Keratinocyte (primary cell): Measurements from ENCODE around the gene PRKN. TPM values are rescaled to one million over a fixed set of nuclear protein-coding genes. Genes with fewer than 3 reads are reported as not detected.

Source experiments
- DNase-seq: peaks from one replicate; pipeline ENCODE4 v3.0.0-alpha.2; 2011; ENCODE audit warnings: low read depth, missing footprints, low spot score
- FAIRE-seq: peaks from 2 replicates; lab custom pipeline; 2011; peaks lifted over from hg19 to GRCh38; lab: Jason Lieb, UNC
- H2AFZ ChIP-seq: 2 replicates; pipeline ENCODE4 v1.6.0; 2012; ENCODE audit warnings: low read length, control low read depth, inconsistent platforms; ENCODE audit not compliant: control insufficient read depth
- H3K27ac ChIP-seq: 2 replicates; pipeline ENCODE4 v1.5.1; 2011; ENCODE audit warnings: low read length; ENCODE audit not compliant: control insufficient read depth, insufficient read depth
- H3K27me3 ChIP-seq: 3 replicates; pipeline ENCODE4 v1.6.0; 2011; ENCODE audit warnings: low read length; ENCODE audit not compliant: control insufficient read depth, insufficient read depth; ENCODE audit errors: extremely low read depth
- H3K36me3 ChIP-seq, 2 experiments: 2 replicates in 1 of 2; 3 replicates in 1 of 2; pipeline ENCODE4 v1.5.1; 2011; ENCODE audit warnings: low read length in 2 of 2, mild to moderate bottlenecking in 1 of 2; ENCODE audit not compliant: control insufficient read depth in 2 of 2, insufficient read depth in 2 of 2; ENCODE audit errors: extremely low read depth in 1 of 2
- H3K4me1 ChIP-seq: 3 replicates; pipeline ENCODE4 v1.5.1; 2011; ENCODE audit warnings: low read length; ENCODE audit not compliant: control insufficient read depth, insufficient read depth; ENCODE audit errors: extremely low read depth
- H3K4me2 ChIP-seq: 3 replicates; pipeline ENCODE4 v1.6.0; 2011; ENCODE audit warnings: low read depth, low read length; ENCODE audit not compliant: control insufficient read depth, insufficient read depth; ENCODE audit errors: extremely low read depth
- H3K4me3 ChIP-seq, 3 experiments: fragments of 200-600 bp in 1 of 3; sonication (generic) in 1 of 3; 2 replicates in 2 of 3; 3 replicates in 1 of 3; pipeline ENCODE4 v1.5.1; 2011 to 2016; ENCODE audit warnings: low read length in 3 of 3, mild to moderate bottlenecking in 3 of 3, control low read depth in 2 of 3, inconsistent platforms in 1 of 3, low read depth in 1 of 3, mixed read lengths in 1 of 3, mixed run types in 1 of 3, moderate library complexity in 1 of 3; ENCODE audit not compliant: control insufficient read depth in 2 of 3, insufficient read depth in 2 of 3; ENCODE audit errors: extremely low read depth in 1 of 3
- H3K79me2 ChIP-seq: 2 replicates; pipeline ENCODE4 v1.6.0; 2012; ENCODE audit warnings: low read length; ENCODE audit not compliant: control insufficient read depth, insufficient read depth
- H3K9ac ChIP-seq: 3 replicates; pipeline ENCODE4 v1.6.0; 2011; ENCODE audit warnings: low read length; ENCODE audit not compliant: control insufficient read depth, insufficient read depth; ENCODE audit errors: extremely low read depth
- H3K9me1 ChIP-seq: 3 replicates; pipeline ENCODE4 v1.6.0; 2011; ENCODE audit warnings: low read length; ENCODE audit not compliant: control insufficient read depth, insufficient read depth; ENCODE audit errors: extremely low read depth
- H3K9me3 ChIP-seq: 2 replicates; pipeline ENCODE4 v1.5.1; 2012; ENCODE audit warnings: low read depth, low read length; ENCODE audit not compliant: control insufficient read depth
- H4K20me1 ChIP-seq: 3 replicates; pipeline ENCODE4 v1.6.0; 2011; ENCODE audit warnings: low read length; ENCODE audit not compliant: control insufficient read depth, insufficient read depth; ENCODE audit errors: extremely low read depth
- CTCF ChIP-seq, 3 experiments: IDR thresholded peaks in 1 of 3; conservative IDR thresholded peaks in 1 of 3; optimal IDR thresholded peaks in 1 of 3; 2 replicates in 2 of 3; 3 replicates in 1 of 3; pipeline versions ENCODE3 to v1.5.1; 2011; ENCODE audit warnings: low read length in 3 of 3, mild to moderate bottlenecking in 3 of 3, moderate library complexity in 2 of 3, control low read depth in 1 of 3, inconsistent platforms in 1 of 3; ENCODE audit not compliant: insufficient read depth in 2 of 3; ENCODE audit errors: extremely low read depth in 1 of 3
- EZH2 ChIP-seq: IDR thresholded peaks from one replicate; pipeline ENCODE4 v1.6.1; 2012; ENCODE audit warnings: inconsistent platforms, mild to moderate bottlenecking, low read length, moderate library complexity
- dilution Hi-C: fragments of 300-500 bp; cut with MboI; formaldehyde crosslinking; loops from one replicate; pipeline ENCODE4 v1.7.0; 2020; ENCODE audit warnings: low sequenced_read_pairs; ENCODE audit not compliant: extremely low pct_ligation_motif_present
- polyA plus RNA-seq, 5 experiments: library from polyadenylated mRNA; depleted of rRNA in 3 of 5; stranded (reverse) in 3 of 5; stranded (forward) in 1 of 5; unstranded in 1 of 5; fragments of >200 nt; gene quantifications; 1 replicate in 1 of 5; 2 replicates in 3 of 5; 3 replicates in 1 of 5; pipeline versions ENCODE4 v1.2.1 to v1.2.3, GENCODE V29; 2011 to 2012; ENCODE audit warnings: missing spikeins in 2 of 5, low read depth in 1 of 5, low replicate concordance in 1 of 5

PRKN gene
- polyA plus RNA-seq, 1 donor (not counting 4 experiments of a cell fraction or from before 2014, with no cell fraction given) = 0.67 TPM

- FAIRE-seq (no peak), DNase-seq (no peak)
- H3K36me3 ChIP-seq = no peaks in the 10 kb centered on the region
- no peak for TF ChIP-seq CTCF (optimal IDR thresholded peaks at IDR 0.05 in 1 of 3, IDR thresholded peaks at IDR 0.05 in 1 of 3, conservative IDR thresholded peaks at IDR 0.05 in 1 of 3; ENCODE audit: extremely low read depth in 1 of 3, insufficient read depth in 2 of 3, low read length in 3 of 3)
- TF ChIP-seq EZH2 = no peak
- no peaks in the 10 kb centered on the region for H3K79me2 ChIP-seq
- H4K20me1 ChIP-seq = no peaks in the 10 kb centered on the region
- H3K9me3 ChIP-seq = no peaks in the 10 kb centered on the region
- no peaks in the 10 kb centered on the region for H3K4me1 ChIP-seq
- no peak overlapping the region for H3K4me2 ChIP-seq
- no peak overlapping the region for H2AFZ ChIP-seq
- H3K4me3 ChIP-seq = no peak overlapping the region
- H3K9me1 ChIP-seq = no peaks in the 10 kb centered on the region
- dilution Hi-C loops = no loop called here
- no peak overlapping the region for H3K9ac ChIP-seq
- no peak overlapping the region for H3K27ac ChIP-seq
- H3K27me3 ChIP-seq = no peaks in the 10 kb centered on the region
These were observed 1183.8 kb downstream of the PRKN start for GRCh38 chr6:161543684-161544309.

- Histone ChIP-seq H3K27ac (no peak overlapping the region), H3K4me2 (no peak overlapping the region), H4K20me1 (no peaks in the 10 kb centered on the region), H3K4me3 (no peak overlapping the region), H3K79me2 (no peaks in the 10 kb centered on the region), H3K36me3 (no peaks in the 10 kb centered on the region), H3K9ac (no peak overlapping the region), H2AFZ (no peak overlapping the region), H3K9me1 (no peaks in the 10 kb centered on the region), H3K4me1 (no peaks in the 10 kb centered on the region), H3K27me3 (no peaks in the 10 kb centered on the region), H3K9me3 (no peaks in the 10 kb centered on the region)
- dilution Hi-C loops = no loop called here
- TF ChIP-seq EZH2 = no peak
- TF ChIP-seq CTCF (optimal IDR thresholded peaks at IDR 0.05 in 1 of 3, IDR thresholded peaks at IDR 0.05 in 1 of 3, conservative IDR thresholded peaks at IDR 0.05 in 1 of 3; ENCODE audit: extremely low read depth in 1 of 3, insufficient read depth in 2 of 3, low read length in 3 of 3) = no peak
- DNase-seq (no peak), FAIRE-seq (no peak)
These were observed 1185.1 kb downstream of the PRKN start for GRCh38 chr6:161542346-161542980.
